LNCaP clone FGC (cell line): Measurements from ENCODE around the gene C18orf54.
"Not testable (repeated sequence)": the region's sequence is repeated elsewhere in the genome, so short reads cannot be mapped to it uniquely, and the experiment has no call there.

Experiments used
- DNase-seq: peaks from one replicate; pipeline ENCODE4 v3.0.0-alpha.2; 2011; ENCODE audit warnings: low read depth
- H3K4me3 ChIP-seq: 2 replicates; pipeline ENCODE4 v1.5.1; 2011; ENCODE audit warnings: mild to moderate bottlenecking, low read depth, low read length, control low read depth
- CTCF ChIP-seq: IDR thresholded peaks from 2 replicates; pipeline ENCODE4 v1.5.1; 2012; ENCODE audit warnings: mild to moderate bottlenecking; ENCODE audit not compliant: control insufficient read depth, insufficient read depth; ENCODE audit errors: extremely low read depth

C18orf54 gene

GRCh38 chr18:54360406-54360805 is 2.7 kb downstream of the C18orf54 start:
- no peak for DNase-seq
- TF ChIP-seq CTCF, result no peak

DNA sequence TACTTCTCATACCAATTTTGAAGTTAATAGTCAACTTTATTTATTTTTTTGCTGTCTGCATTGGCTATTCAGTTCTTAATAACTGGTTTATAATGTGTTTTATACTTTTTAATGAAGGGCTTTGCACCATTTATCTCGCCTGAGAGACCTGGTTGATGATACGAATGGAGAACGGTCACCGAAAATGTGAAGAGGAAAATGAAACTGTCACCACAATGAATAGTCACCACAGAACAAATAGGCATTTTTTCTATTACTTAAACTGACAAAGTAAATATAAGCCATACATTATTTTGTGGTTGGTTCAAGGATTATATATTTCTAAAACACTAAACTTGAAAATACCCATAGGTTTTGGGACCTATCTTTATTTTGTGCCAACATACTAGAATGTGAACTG is 20.4 kb downstream of the C18orf54 start:
- DNase-seq, result no peak
- H3K4me3 ChIP-seq, result no peak overlapping the region
- TF ChIP-seq CTCF, result no peak

More at GRCh38 chr18:54360406-54360805, 2.7 kb downstream of the C18orf54 start:
- H3K4me3 ChIP-seq, result no peak overlapping the region

DNA sequence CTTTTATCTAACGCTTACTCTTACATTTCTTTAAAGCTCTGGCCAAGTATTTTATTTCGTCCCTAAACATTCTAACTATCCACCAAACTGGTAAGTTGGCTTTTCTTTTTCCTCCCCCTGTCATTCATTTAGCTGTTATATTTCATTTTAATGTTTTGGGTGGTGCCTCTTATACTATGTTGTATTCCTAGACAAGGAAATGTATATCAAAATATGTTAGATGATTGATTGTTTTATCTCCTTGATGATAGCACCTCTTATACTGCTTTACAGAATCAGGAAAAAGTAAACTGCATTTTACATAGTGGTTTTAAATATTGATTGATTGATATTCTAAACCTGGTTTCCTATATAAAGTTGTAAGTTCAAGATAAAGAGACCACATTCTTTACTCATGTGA is 23.9 kb downstream of the C18orf54 start:
- TF ChIP-seq CTCF, result no peak

DNA sequence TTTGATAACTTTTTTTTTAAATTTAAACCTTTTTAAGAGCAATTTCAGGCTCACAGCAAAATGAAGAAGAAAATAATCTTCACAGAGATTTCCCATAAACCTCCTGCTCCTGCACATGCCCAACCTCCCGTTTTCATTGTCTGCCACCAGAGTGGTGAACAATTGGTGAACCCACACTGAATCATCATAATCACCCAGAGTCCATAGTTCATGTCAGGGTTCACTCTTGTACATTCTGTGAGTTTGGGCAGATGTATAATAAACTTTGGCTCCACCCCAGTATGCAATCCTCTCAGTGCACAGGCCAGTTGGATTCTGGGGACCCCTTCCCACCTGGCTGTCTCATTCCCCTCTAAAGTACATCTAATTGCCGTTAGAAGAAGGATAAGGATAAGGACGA is 24.4 kb downstream of the C18orf54 start:
- no peak for TF ChIP-seq CTCF
- H3K4me3 ChIP-seq, result no peak overlapping the region
- no peak for DNase-seq

More for the DNA sequence above, 23.9 kb downstream of the C18orf54 start:
- no peak overlapping the region for H3K4me3 ChIP-seq
- no peak for DNase-seq

GRCh38 chr18:54382733-54383252 is 25.1 kb downstream of the C18orf54 start:
- TF ChIP-seq CTCF, result no peak
- H3K4me3 ChIP-seq, result no peak overlapping the region
- no peak for DNase-seq

GRCh38 chr18:54386043-54386442 is 28.3 kb downstream of the C18orf54 start:
- no peak overlapping the region for H3K4me3 ChIP-seq
- no peak for DNase-seq
- no peak for TF ChIP-seq CTCF

GRCh38 chr18:54386800-54387495 is 29.2 kb downstream of the C18orf54 start:
- not testable (repeated sequence) for H3K4me3 ChIP-seq, DNase-seq
